ENCODE data around the gene FAM131C. TPM values are rescaled to one million over a fixed set of nuclear protein-coding genes. Genes with fewer than 3 reads are reported as not detected.
A peak's percentile ranks its signal among the peaks of the same experiment; 100 is the strongest.

FAM131C gene
- total RNA-seq, 6 experiments from 2014 or later, result 0.19 to 1.00 TPM; not detected in 4

GRCh38 chr1:16081636-16082035, 8.2 kb upstream of the FAM131C start:
- no peak for ATAC-seq
- intact Hi-C loops (cut with DNase I), result loop anchor here (2.0 to 5.0 kb wide), 2 partner anchors 105 to 106 kb away; no protein-coding TSS in a partner anchor
- TF ChIP-seq CTCF (IDR thresholded peaks at IDR 0.05) (no peak), POLR2A (IDR thresholded peaks at IDR 0.05) (no peak)
- no peaks in the 10 kb centered on the region for H3K36me3 ChIP-seq
- DNase-seq, result no peak
- H3K27me3 ChIP-seq, result no peaks in the 10 kb centered on the region
- H3K9me3 ChIP-seq, result no peaks in the 10 kb centered on the region
- peaks cover 0 to 13% (median 0%) of the 10 kb centered on the region in 4 donors for H3K4me1 ChIP-seq
- 85% methylated on average over 4 of the region's 9 CpGs for WGBS (ENCODE audit: insufficient coverage, low coverage, low lambda C conversion rate, missing lambda C conversion rate)
- no peak overlapping the region for H3K27ac ChIP-seq
- H3K4me3 ChIP-seq, result no peak overlapping the region

GRCh38 chr1:16080422-16081150, 7.1 kb upstream of the FAM131C start:
- Histone ChIP-seq H3K27me3 (no peaks in the 10 kb centered on the region), H3K27ac (no peak overlapping the region), H3K9me3 (no peaks in the 10 kb centered on the region), H3K4me1 (peaks cover 0 to 14% (median 0%) of the 10 kb centered on the region in 4 donors), H3K4me3 (no peak overlapping the region), H3K36me3 (no peaks in the 10 kb centered on the region)
- TF ChIP-seq POLR2A (IDR thresholded peaks at IDR 0.05), result no peak
- TF ChIP-seq CTCF (IDR thresholded peaks at IDR 0.05), result no peak
- DNase-seq, result no peak
- WGBS (ENCODE audit: insufficient coverage, low coverage, low lambda C conversion rate, missing lambda C conversion rate), result 60% methylated on average over 3 of the region's 5 CpGs
- no peak for ATAC-seq
- intact Hi-C loops (cut with DNase I), result loop anchor here in 1 of 2 donors (5.0 kb wide), 1 partner anchor 107 kb away; no protein-coding TSS in a partner anchor

- Histone ChIP-seq H3K4me3 (no peak overlapping the region), H3K27me3 (no peaks in the 10 kb centered on the region), H3K9me3 (no peaks in the 10 kb centered on the region), H3K36me3 (no peaks in the 10 kb centered on the region), H3K27ac (no peak overlapping the region), H3K4me1 (peaks cover 0 to 14% (median 0%) of the 10 kb centered on the region in 4 donors)
- TF ChIP-seq CTCF (IDR thresholded peaks at IDR 0.05) (peak; percentile 84 to 93 (median 90)), POLR2A (IDR thresholded peaks at IDR 0.05) (no peak)
- ATAC-seq, result peak; percentile 73 to 82 (median 80)
- 6% methylated on average over 3 of the region's 10 CpGs for WGBS (ENCODE audit: insufficient coverage, low coverage, low lambda C conversion rate, missing lambda C conversion rate)
- intact Hi-C loops (cut with DNase I), result loop anchor here (10.0 kb wide), 2 partner anchors 166 to 286 kb away; partner anchors contain the start of gene SZRD1 (in 1 of the 2)
- DNase-seq, result peak in 2 of 3 donors; percentile 74 to 76
These were observed 5.6 kb upstream of the FAM131C start for GRCh38 chr1:16078925-16079656.

GRCh38 chr1:16077406-16078245, 4.2 kb upstream of the FAM131C start:
- 56% methylated on average over 10 of the region's 12 CpGs for whole genome bisulfite sequencing (ENCODE audit: insufficient coverage, low coverage, low lambda C conversion rate, missing lambda C conversion rate)
- H3K9me3 ChIP-seq, result no peaks in the 10 kb centered on the region
- intact Hi-C loops (cut with DNase I), result loop anchor here (10.0 kb wide), 2 partner anchors 167 to 287 kb away; partner anchors contain the start of gene SZRD1 (in 1 of the 2)
- DNase-seq (no peak), ATAC-seq (no peak)
- H3K27me3 ChIP-seq, result no peaks in the 10 kb centered on the region
- no peak for TF ChIP-seq POLR2A (IDR thresholded peaks at IDR 0.05)
- TF ChIP-seq CTCF (IDR thresholded peaks at IDR 0.05), result no peak
- H3K36me3 ChIP-seq, result no peaks in the 10 kb centered on the region
- H3K4me1 ChIP-seq, result peaks cover 0 to 23% (median 0%) of the 10 kb centered on the region in 4 donors
- no peak overlapping the region for H3K4me3 ChIP-seq
- H3K27ac ChIP-seq, result no peak overlapping the region
